ENCODE data around the gene SRRD.

Gene SRRD

DNA sequence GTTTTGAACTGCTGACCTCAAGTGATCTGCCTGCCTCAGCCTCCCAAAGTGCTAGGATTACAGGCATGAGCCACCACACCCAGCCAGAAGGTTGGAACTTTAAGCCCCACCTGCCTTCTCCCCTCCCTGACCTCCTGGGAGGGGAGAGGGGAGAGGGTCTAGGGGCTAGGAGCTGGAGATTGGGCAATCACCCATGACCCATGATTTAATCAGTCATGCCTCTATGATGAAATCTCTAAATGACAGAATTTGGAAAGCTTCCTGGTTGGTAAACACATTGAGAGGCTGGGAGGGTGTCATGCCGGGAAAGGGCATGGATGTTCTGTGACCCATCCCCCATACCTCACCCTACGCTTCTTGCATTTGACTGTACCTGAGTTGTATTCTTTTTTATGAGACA, 45.7 kb downstream of the SRRD start:
- Mint-ChIP-seq H3K36me3 (ENCODE audit: low read depth) (peaks cover 20% of the 10 kb centered on the region), H3K27ac (no peak overlapping the region)

DNA sequence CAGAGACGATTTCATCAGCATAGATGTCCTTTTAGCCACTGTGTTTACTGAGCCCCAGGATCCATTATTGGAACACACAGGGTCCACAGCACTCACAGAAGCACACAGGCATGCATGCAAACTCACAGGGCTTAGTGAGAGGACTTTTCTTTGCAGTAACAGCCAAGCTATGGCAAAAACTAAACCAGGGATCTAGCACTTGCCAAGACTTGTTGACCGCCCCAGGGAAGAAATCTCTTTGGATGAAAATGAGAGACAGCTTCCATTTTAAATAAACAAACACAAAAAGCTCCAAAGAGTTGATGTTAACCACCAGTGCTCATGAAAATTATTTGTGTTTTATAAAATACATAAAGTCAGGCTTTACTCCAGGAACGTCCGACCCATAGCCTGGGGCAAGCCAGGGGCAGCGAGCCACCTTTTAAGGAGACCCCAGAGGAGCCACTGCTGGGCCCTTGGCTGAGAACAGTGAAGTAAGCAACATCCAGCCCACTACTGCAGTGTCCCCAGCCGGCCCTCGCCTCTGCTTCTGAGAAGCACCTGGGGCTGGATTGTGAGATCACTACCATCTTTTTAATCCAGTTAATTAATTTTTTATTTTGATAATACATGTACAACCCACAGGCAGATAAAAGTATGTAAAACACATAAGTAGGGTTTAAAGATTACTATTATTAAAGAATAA, 50.6 kb downstream of the SRRD start:
- Mint-ChIP-seq H3K27ac (no peak overlapping the region), H3K36me3 (ENCODE audit: low read depth) (peaks cover 9% of the 10 kb centered on the region), H3K27me3 (ENCODE audit: low read depth) (no peaks in the 10 kb centered on the region), H3K4me3 (no peak overlapping the region), H3K9me3 (no peaks in the 10 kb centered on the region), H3K4me1 (no peaks in the 10 kb centered on the region)
- TF ChIP-seq, protein P1, sequence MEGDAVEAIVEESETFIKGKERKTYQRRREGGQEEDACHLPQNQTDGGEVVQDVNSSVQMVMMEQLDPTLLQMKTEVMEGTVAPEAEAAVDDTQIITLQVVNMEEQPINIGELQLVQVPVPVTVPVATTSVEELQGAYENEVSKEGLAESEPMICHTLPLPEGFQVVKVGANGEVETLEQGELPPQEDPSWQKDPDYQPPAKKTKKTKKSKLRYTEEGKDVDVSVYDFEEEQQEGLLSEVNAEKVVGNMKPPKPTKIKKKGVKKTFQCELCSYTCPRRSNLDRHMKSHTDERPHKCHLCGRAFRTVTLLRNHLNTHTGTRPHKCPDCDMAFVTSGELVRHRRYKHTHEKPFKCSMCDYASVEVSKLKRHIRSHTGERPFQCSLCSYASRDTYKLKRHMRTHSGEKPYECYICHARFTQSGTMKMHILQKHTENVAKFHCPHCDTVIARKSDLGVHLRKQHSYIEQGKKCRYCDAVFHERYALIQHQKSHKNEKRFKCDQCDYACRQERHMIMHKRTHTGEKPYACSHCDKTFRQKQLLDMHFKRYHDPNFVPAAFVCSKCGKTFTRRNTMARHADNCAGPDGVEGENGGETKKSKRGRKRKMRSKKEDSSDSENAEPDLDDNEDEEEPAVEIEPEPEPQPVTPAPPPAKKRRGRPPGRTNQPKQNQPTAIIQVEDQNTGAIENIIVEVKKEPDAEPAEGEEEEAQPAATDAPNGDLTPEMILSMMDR (IDR thresholded peaks at IDR 0.05; ENCODE audit: unreplicated experiment in 3 of 3), result no peak

More for the DNA sequence above, 45.7 kb downstream of the SRRD start:
- H3K4me3 Mint-ChIP-seq, result no peak overlapping the region
- H3K4me1 Mint-ChIP-seq, result no peaks in the 10 kb centered on the region
- H3K9me3 Mint-ChIP-seq, result no peaks in the 10 kb centered on the region
- H3K27me3 Mint-ChIP-seq (ENCODE audit: low read depth), result no peaks in the 10 kb centered on the region
- TF ChIP-seq, protein P1 (IDR thresholded peaks at IDR 0.05; ENCODE audit: unreplicated experiment in 3 of 3), result no peak

DNA sequence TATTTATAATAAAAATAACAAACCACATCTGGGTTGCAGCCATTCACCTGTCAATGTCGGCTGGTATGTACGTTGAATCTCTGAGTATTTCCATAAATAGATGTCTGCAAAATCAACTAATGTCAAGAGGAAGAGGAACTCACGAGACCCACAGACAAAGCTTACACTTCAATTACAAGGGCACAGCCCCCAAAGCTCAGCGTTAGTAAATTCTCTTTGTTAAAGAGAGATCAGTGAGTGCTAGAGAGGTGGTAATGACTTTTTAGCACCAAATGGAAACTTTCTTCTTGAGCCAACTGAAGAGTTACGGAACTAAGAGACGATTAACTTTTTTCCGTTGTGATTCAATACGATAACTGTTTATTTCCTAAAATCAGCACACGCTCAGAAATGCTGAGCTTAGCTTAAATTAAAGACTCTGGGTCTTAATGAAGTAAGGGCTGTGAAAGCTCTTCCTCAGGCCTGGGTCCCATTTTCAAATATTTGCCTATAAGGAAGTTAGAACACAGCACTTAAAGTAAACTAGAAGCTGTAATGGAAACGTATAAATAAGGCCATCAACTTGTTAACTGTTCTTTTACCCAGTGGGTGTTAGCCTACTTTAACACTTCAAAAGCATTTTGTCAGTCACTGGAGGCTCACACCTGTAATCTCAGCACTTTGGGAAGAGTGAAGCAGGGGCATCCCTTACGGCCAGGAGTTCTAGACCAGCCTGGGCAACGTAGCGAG, 51.4 kb downstream of the SRRD start:
- Mint-ChIP-seq H3K27ac (no peak overlapping the region), H3K36me3 (ENCODE audit: low read depth) (peaks cover 8% of the 10 kb centered on the region), H3K9me3 (no peaks in the 10 kb centered on the region), H3K4me3 (no peak overlapping the region), H3K27me3 (ENCODE audit: low read depth) (no peaks in the 10 kb centered on the region), H3K4me1 (no peaks in the 10 kb centered on the region)
- TF ChIP-seq, protein P1 (IDR thresholded peaks at IDR 0.05; ENCODE audit: unreplicated experiment in 3 of 3), result no peak

DNA sequence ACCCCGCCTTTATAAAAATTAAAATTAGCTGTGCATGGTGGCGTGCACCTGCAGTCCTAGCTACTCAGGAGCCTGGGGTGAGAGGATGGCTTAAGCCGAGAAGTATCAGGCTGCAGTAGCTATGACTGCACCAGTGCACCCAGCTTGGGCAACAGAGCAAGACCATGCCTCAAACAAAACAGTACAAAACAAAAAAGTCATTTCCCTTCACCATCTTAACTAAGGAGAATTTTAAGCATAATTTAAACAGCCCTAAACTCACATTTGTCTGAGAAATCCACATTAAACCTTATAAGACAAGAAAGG, 51.9 kb downstream of the SRRD start:
- Mint-ChIP-seq H3K4me3 (no peak overlapping the region), H3K9me3 (no peaks in the 10 kb centered on the region), H3K4me1 (no peaks in the 10 kb centered on the region), H3K27ac (no peak overlapping the region), H3K36me3 (ENCODE audit: low read depth) (peaks cover 6% of the 10 kb centered on the region), H3K27me3 (ENCODE audit: low read depth) (no peaks in the 10 kb centered on the region)
- TF ChIP-seq, protein P1 (IDR thresholded peaks at IDR 0.05; ENCODE audit: unreplicated experiment in 3 of 3), result no peak

DNA sequence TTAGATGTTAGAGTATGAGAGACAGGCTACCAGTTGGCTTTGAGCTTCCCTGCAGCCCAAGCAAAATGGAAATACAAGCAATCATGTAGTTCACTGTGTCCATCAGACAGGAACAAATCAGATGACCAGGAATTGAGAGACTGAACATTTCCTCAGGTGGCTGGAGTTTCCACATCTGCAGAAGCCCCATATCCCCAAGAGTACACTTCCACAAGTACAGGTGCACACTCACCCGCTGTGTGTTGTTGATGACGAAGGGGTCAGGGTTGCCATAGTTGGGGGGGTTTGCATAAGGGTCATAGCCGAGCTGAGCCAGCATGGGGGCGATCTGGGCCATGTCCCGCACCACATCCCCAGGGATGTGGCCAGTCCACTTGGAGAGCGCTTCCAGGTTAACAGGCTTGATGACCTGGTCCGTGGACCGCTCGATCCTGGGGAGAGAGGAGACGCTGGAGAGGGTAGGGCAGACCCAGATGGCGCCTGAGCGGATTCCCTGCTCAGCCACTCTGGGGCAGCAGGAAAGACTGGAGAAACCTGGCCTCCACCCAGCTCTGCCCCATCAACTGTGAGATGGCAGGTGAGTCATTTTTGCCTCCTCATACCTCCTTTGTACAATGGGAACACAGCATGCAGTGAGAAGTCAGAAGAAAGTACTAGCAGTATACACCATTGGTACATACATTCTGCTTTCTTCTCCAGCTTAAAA, 52.5 kb downstream of the SRRD start:
- Mint-ChIP-seq H3K9me3 (no peaks in the 10 kb centered on the region), H3K4me1 (no peaks in the 10 kb centered on the region), H3K36me3 (ENCODE audit: low read depth) (peaks cover 4% of the 10 kb centered on the region), H3K27ac (no peak overlapping the region), H3K4me3 (no peak overlapping the region), H3K27me3 (ENCODE audit: low read depth) (no peaks in the 10 kb centered on the region)
- TF ChIP-seq, protein P1 (IDR thresholded peaks at IDR 0.05; ENCODE audit: unreplicated experiment in 3 of 3), result no peak
